ENCODE data around the gene TBRG4.

DNA sequence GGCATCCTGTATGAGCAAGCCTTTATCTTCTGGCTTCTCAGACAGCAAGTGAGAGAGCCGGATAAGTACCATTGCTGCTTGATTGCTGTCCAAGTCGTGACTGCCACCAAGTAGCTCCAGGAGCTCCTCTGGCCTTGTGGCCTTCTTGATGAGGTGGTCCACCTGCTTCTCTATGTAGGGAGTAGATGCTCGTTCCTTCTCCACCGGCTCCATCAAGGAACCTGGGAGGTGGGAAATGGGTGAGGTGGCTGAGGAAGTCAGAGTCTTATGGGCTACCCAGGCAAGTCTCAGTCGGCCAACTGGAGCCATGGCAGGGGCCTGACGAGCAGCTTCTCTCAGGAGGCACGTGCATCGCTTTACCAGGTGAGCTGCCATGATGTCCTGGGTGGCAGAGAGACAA, 2.6 kb downstream of the TBRG4 start:
- TF ChIP-seq POLR2A (IDR thresholded peaks at IDR 0.05) = no peak
- TF ChIP-seq, protein P1, sequence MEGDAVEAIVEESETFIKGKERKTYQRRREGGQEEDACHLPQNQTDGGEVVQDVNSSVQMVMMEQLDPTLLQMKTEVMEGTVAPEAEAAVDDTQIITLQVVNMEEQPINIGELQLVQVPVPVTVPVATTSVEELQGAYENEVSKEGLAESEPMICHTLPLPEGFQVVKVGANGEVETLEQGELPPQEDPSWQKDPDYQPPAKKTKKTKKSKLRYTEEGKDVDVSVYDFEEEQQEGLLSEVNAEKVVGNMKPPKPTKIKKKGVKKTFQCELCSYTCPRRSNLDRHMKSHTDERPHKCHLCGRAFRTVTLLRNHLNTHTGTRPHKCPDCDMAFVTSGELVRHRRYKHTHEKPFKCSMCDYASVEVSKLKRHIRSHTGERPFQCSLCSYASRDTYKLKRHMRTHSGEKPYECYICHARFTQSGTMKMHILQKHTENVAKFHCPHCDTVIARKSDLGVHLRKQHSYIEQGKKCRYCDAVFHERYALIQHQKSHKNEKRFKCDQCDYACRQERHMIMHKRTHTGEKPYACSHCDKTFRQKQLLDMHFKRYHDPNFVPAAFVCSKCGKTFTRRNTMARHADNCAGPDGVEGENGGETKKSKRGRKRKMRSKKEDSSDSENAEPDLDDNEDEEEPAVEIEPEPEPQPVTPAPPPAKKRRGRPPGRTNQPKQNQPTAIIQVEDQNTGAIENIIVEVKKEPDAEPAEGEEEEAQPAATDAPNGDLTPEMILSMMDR (IDR thresholded peaks at IDR 0.05) = no peak
